ENCODE measurements around the gene NFYC.
"Not testable (repeated sequence)": the region's sequence is repeated elsewhere in the genome, so short reads cannot be mapped to it uniquely, and the experiment has no call there.

The NFYC gene

DNA sequence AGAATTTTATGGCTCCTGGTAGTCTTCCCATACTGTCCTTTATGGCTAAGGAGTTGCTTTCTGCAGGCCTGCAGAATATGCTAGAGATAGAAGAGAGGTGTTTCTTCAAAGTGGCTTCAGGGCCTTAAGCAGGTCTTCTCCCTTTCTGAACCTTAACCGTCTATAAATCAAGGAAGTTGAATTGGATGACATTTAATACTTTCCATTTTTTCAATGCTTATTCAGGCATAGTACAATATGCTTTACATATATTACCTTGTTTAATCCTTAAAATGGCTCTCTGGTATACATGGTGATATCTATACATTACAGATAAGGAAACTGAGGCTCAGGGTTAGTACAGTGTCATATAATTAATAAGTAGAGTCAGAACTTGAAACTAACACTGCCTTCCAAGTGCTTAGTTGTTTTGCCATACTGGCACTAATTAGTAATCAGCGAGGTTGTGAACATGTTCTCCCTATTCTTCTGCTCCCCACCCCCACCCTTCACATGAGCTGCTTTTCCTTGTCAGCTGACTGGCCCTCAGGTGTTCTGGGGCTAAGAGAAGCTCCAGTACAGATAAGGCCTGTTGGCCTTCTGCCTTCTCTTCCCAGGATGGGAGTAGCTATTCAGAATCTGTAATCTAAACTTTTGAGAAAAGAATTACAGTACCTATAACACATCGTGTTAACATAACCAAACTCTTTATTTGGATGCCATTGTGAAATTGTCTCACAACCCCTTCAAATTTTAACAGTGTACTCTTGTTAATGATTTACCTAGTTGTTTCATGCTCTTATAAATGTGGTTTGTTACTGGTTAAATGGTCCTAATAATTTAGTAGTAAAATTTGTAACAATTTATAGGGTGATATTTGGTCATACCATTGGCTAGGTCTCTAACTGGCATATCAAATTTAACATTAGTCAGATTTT is 13.6 kb downstream of the NFYC start:
- DNase-seq (ENCODE audit: low read depth in 1 of 2, low spot score in 1 of 2) = no peak

DNA sequence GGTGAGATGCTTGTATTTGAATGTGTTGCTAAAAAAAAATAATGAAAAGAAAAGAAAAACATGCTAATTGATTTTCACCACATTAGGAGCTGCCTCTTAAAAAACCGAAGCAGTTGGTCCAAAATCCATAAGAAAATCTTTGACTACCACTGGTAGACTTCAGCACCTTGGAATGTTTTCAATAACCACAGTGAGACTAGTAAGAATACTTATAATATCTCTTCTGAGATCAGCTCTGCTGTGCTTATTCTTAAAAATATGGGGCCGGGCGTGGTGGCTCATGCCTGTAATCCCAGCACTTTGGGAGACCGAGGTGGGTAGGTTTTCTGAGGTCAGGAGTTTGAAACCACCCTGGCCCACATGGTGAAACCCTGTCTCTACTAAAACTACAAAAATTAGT is 15.1 kb downstream of the NFYC start:
- no peak for DNase-seq (ENCODE audit: low read depth in 1 of 2, low spot score in 1 of 2)

DNA sequence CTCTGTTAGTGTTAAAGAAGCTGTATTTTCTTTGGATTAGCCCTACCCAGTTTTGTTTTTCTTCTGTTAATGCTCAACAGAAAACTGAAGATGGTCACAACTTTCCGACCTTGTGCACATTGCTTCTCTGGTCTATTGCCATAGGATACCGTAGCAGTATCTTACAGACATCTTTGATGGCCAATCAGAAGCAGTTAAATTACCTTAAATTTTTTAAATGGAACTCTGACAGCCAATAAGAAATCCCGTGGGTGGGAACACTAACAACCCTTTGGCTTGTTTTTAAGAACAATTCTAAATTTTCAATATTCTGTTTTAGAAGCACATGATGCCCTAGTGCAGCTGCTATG is 17.2 kb downstream of the NFYC start:
- no peak for DNase-seq (ENCODE audit: low read depth in 1 of 2, low spot score in 1 of 2)

DNA sequence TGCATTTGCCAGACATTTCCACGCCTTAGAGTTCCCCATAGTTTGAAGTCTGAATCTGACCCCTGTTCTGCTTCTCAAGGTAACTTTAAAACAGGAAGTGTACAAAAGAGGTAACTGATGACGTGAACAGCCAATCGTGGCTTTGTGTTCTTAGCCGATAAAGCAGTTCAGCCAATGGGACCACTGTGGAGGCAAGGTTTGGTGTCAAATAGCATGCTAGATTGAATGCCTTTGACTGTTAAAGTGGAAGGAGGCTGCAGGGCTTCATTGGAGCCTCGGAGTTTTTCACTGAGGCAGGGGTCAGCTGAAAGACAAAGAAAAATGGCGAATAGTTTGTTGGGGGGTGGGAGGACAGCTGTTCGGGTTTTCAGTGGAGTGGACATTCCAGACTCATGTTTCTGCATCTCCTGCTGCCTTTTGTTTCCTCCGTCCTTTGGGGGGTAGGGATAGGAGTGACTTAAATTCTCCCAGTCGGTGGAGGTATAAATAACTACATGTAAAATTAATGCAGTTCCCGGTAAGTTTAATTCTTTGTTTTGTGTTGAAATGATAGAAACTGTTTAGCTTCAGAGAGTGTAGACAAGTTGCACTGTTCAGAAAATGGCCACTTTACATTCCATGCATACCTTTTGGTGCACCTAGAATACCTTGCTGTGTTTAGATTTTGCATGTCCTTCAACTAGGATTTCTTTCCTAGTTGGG is 17.7 kb downstream of the NFYC start:
- peak; percentile 16 to 44 for DNase-seq (ENCODE audit: low read depth in 1 of 2, low spot score in 1 of 2)

DNA sequence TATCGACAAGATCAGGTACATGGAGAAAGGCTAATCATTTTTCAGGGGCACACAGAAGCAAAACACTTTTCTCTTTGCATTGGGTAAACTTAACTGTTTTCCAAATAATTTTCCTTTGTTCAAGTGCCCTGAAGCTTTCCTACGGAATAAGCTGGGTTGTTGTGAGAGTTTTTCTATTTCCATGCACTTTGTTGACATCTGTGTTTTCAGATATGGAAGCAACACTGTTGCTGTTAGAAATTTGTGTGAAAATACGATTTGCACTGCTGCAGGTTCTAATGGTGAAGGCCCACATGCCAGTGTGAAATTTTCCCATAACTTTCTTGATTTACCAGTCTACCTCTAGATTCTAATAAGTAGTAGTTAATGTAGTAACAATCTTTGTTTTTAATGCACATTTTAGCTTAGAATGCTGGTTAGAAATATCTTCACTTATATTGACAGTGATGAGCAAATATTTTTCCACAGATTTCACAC is 18.3 kb downstream of the NFYC start:
- DNase-seq (ENCODE audit: low read depth in 1 of 2, low spot score in 1 of 2) = no peak

DNA sequence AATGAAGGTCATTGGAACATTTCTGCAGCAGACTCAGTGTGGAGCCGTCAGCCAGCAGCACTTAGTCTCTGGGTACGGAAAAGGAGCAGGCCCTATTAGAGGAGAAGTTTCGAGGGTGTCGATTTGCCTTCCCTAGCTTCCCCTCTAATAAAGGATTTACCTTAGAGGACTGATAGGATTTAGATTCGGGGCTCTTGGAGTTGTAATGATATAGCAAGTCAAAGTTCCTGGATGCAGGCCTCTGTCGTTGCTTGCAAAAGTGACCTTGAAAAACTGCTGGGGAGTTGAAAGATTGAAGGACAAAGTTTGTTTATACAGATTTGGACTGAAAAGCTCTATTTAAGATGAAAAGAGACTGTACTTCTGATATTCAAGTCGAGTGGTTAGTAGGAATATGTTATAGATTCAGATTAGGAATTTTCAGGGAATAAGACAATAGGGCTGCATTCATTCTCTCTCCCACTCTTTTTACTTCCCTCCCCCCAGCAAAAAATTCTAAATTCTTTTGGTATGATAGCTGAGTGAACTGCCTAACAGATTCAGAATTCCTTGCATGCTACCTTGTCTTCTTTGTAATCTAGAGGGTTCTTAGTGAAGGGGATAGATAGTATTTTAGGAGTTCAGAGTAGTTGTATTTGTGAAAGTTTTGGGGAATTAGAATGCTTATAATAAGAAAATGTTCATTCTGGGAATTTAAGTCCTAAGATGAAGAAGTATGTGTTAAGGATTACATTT is 19.2 kb downstream of the NFYC start:
- no peak for DNase-seq (ENCODE audit: low read depth in 1 of 2, low spot score in 1 of 2)

DNA sequence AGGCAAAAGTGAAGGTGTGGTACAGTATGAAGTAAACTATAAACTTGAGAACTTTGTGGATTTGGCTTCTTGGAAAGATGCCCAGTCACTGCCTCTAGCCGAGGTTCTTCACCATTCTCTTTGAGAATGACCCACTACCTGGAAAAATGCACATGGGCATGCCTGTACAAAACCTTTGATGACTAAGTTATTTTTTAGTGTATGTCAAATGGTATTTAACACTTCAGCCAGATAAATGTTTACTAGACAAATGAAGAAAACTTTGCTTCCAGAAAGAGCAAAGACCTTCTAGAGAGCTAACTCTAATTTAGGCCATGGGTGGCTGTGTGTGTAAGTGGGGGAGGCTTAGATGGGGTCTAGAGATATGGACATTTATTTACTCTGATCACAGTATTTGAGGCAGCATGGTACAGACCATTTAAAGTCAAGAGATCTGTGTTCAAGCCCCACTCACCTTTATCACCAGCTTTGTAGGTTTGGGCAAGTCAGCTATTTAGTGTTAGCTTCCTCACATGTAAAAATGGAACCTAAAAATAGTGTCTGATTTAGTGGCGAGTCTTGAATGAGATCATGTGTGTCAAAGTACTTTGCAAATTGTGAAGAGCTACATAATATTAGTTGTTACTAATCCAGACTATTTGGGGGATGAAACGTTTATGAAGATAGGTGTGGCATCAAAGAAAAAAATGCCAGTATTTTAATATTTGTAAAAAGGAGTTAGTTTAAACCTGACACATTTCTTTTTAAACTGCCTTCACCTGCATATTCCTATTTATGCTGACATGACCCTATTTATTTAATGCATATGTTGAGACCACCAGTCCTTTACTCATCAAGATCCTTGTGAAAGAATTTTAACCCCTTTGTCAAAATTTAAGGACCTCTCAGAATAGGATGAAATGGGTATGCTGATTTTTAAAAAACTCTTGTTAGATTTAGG is 20.2 kb downstream of the NFYC start:
- DNase-seq (ENCODE audit: low read depth in 1 of 2, low spot score in 1 of 2) = no peak

DNA sequence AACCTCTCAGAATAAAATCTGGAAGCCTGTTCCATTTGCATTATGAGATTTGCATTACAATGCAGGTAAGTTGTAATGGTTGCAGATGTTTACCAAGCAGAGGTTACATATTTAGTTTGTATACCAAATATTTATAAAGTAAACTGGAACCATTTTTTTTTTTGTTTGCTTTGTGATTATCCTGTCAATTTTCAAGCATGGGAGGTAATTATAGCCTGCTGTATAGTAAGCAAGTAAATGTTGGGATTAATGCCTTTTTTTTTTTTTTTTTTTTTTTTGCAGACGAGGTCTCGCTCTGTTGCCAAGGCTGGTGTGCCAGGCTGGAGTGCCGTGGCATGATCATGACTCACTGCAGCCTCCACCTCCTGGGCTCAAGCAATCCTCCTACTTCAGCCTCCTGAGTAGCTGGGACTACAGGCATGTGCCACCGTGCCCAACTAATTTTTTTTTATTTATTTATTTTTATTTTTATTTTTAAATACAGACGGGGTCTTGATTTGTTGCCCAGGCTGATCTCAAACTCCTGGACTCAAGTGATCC is 21.0 kb downstream of the NFYC start:
- no peak for DNase-seq (ENCODE audit: low read depth in 1 of 2, low spot score in 1 of 2)

DNA sequence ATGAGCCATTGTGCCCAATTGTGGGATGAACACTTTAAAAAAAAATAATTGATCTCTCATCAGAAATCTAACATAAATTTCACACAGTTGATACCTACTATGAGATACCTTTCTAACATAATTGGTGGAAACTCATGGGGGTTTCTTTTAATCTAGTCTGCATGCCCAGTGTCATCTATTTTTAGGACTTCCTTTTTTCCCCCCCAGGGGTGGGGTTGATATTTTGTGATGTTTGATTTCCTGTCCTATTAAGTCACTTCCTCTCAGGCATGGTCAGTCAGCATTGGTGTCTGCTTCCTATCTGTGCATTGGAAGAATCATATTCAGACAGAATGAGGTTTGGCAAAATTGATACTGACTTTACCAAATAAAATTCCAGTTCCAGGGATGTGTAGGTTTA is 21.5 kb downstream of the NFYC start:
- no peak for DNase-seq (ENCODE audit: low read depth in 1 of 2, low spot score in 1 of 2)

DNA sequence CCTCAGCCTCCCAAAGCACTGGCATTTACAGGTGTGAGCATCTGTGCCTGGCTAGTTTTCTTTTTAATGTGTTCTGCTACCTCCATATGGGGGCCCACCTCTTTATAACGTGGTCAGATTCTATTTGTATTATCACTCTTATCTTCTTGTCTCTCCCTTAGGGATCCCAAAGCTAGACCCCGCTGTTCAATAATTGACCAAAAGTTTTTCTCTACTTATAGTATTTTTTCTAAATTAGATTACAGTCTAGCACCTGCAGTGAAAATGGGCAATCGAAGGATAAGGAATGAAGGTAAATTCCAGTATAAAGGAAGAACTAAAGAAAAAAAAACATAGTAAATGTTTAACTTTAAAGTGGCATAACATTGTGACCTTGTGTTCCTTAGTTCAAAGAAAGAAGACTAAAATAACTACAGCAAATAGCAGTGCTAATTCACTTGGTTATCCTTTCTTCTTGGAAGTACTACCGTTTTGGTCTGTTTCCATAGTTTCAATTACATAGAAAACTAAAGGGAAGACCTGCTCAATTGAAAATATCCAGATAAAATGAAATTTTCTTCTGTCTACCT is 24.1 kb downstream of the NFYC start:
- no peak for DNase-seq (ENCODE audit: low read depth in 1 of 2, low spot score in 1 of 2)

DNA sequence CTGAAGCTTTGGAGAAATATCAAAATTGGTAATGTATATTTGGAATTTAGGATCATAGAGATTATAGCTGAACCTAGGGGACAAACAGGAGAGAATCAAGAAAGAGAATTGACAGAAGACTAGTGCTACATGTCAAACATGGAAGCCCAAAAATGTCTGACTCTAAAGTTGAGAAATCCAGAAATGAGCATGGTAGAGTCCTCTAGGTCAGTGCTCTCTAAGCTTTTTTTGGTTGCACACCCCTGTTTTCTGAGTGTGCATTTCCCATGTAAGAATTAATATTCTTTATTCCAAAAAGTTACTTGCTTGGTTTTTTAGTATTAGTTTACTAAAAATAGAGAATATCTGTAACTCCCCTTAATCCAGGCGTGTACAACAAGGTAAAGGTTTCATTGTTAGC is 25.6 kb downstream of the NFYC start:
- DNase-seq (ENCODE audit: low read depth in 1 of 2, low spot score in 1 of 2) = no peak

DNA sequence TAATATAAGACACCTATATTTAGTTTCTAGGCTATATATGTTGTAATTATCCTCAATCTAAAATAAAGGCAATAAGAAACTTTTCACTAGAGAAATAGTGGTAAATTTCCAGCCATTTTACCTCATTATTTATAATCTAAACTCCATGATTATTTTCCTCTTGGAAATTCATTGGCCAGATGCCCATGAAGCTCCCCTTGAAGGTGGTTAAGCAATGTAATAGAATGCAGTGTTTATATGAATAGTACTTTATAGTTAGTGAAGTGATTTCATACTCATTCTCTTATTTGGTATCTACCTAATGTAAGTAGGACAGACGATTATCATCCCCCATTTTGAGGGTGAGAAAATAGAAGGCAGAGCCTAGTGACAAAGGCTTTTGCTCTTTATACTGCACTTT is 26.5 kb downstream of the NFYC start:
- no peak for DNase-seq (ENCODE audit: low read depth in 1 of 2, low spot score in 1 of 2)

DNA sequence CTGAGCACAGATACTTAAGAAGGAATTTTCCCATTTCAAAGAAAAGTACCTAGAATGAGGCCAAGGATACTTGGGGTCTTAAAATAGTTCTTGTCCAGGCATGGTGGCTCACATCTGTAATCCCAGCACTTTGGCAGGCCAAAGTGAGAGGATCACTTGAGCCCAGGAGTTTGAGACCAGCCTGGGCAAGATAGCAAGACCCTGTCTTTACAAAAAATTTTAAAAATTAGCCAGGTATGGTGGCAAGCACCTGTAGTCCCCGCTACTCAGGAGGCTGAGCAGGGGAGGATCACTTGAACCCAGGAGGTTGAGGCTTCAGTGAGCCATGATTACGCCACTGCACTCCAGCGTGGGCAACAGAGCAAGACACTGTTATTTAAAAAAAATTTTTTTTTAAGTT is 29.0 kb downstream of the NFYC start:
- DNase-seq (ENCODE audit: low read depth in 1 of 2, low spot score in 1 of 2) = no peak

DNA sequence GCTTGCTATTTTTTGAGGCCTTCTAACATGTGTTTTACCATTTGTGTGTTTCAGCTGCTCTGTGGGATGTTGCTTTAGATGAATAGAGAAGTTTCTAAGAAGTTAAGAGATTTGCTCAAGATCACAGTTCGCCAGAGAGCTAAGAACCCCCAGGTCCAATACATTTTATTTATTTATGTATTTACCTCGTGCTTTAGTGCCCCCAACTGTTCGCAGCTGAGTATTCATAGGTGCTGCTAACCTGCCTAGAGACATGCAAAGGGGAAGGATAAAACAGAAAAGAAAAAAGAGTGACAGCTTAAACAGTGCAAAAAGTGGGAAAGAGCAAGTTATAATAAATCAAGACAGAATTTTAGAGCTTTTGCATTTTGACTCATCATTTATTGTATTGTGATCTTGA is 31.1 kb downstream of the NFYC start:
- no peak for DNase-seq (ENCODE audit: low read depth in 1 of 2, low spot score in 1 of 2)

DNA sequence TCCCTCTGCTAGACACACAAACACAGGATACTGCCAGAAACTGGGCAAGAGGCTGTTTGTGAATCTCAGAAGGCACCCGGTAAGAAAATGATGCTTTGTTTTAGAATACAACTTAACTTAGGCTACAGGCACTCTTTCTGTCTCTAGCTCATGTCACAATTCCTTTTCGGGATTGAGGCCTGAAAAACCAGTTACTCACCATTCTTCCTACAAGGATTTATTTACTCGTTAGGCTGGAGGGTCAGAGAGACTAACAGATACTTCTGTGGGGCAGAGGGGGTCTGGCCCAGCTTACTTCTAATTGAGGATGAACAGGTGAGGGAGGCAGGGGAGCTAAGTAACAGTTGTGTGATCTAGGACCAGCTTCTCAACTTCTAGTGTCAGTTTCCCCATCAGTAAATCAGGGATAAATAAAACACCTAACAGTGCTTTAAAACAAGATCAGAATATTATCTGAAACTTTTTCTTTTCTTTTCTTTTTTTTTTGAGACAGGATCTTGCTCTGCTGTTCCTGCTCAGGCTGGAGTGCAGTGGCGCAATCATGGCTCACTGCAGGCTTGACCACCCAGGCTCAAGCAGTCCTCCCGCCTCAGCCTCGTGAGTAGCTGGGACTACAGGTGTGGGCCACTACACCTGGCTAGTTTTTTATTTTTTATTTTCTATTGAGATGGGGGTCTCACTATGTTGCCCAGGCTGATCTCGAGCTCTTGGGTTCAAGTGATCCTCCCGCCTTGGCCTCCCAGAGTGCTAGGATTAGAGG is 31.9 kb downstream of the NFYC start:
- DNase-seq (ENCODE audit: low read depth in 1 of 2, low spot score in 1 of 2) = no peak

DNA sequence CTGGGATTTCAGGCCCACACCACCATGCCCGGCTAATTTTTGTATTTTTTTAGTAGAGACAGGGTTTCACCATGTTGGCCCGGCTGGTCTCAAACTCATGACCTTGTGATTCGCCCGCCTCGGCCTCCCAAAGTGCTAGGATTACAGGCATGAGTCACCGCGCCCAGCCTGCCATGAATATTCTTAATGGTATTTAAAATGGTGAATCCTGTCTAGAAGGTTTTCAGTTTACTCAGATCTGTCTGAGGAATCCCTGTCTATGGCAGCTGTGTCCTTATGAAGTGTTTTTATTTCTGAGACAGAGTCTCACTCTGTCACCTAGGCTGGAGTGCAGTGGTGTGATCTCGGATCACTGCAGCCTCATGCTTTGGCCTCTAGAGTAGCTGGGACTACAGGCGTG is 36.2 kb downstream of the NFYC start:
- not testable (repeated sequence) for DNase-seq (ENCODE audit: low read depth in 1 of 2, low spot score in 1 of 2)

DNA sequence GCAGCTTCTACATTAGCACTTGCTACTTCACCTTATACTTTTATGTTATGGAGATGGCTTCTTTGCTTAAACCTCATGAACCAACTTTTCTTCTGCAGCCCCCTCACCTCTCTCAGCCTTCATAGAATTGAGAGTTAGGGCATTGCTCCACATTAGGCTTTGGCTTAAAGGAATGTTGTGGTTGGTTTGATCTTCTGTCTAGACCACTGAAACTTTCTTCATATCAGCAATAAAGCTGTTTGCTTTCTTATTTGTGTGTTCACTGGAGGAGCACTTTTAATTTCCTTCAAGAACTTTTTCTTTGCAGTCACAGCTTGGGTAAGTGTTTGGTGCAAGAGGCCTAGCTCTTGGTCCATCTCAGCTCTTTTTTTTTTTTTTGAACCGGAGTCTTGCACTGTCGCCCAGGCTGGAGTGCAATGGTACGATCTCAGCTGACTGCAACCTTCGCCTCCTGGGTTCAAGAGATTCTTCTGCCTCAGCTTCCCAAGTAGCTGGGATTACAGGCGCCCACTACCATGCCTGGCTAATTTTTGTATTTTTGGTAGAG is 37.9 kb downstream of the NFYC start:
- DNase-seq (ENCODE audit: low read depth in 1 of 2, low spot score in 1 of 2) = not testable (repeated sequence)

DNA sequence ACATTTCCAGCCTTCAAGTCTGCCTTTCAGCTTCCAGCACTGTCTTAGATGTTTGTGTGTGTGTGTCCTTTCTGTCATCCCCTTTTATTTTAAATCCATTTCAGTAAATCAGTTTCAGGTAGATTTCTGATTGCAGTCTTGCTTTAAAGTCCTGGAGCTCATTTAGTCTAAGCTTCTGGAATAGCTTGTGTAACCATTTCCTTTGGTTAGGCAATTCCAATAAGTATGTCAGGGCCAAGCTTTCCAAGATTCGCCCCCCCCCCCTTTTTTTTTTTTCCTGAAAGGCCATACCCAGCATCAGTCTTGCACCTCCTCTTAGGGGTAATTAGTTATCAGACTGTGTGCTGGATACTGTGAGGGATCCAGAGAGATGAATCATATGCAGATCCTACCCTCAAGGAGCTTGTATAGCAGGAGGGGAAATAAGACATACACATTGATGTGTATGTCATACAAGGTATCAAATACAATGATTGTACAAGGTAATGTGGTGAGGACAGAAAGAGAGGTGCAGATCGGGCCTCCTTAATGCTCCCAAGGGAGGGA is 41.3 kb downstream of the NFYC start:
- no peak for DNase-seq (ENCODE audit: low read depth in 1 of 2, low spot score in 1 of 2)
